ENCODE results near the gene MED26. TPM values are rescaled to one million over a fixed set of nuclear protein-coding genes. Genes with fewer than 3 reads are reported as not detected.

Gene MED26
- total RNA-seq, 2 experiments from 2014 or later = 11.3 to 11.9 TPM

GRCh38 chr19:16621165-16621800, 6.7 kb downstream of the MED26 start:
- intact Hi-C loops (cut with micrococcal nuclease) = no loop called here
- Mint-ChIP-seq H3K4me3 (no peak overlapping the region), H3K36me3 (ENCODE audit: low read depth) (peaks cover 6% of the 10 kb centered on the region), H3K9me3 (no peaks in the 10 kb centered on the region), H3K4me1 (ENCODE audit: low read depth) (peaks cover 70% of the 10 kb centered on the region), H3K27me3 (ENCODE audit: low read depth) (no peaks in the 10 kb centered on the region), H3K27ac (no peak overlapping the region)
- CTCF ChIA-PET = no interaction called here
- DNase-seq = no peak

- peaks cover 5% of the 10 kb centered on the region for H3K36me3 Mint-ChIP-seq (ENCODE audit: low read depth)
- H3K4me3 Mint-ChIP-seq = no peak overlapping the region
- peaks cover 69% of the 10 kb centered on the region for H3K4me1 Mint-ChIP-seq (ENCODE audit: low read depth)
- H3K27ac Mint-ChIP-seq = no peak overlapping the region
- no peaks in the 10 kb centered on the region for H3K27me3 Mint-ChIP-seq (ENCODE audit: low read depth)
- intact Hi-C loops (cut with micrococcal nuclease) = no loop called here
- H3K9me3 Mint-ChIP-seq = no peaks in the 10 kb centered on the region
- CTCF ChIA-PET = no interaction called here
- no peak for DNase-seq
These were observed 7.4 kb downstream of the MED26 start for GRCh38 chr19:16620584-16620983.

GRCh38 chr19:16620018-16620417, 8.0 kb downstream of the MED26 start:
- DNase-seq = no peak
- CTCF ChIA-PET = no interaction called here
- peaks cover 3% of the 10 kb centered on the region for H3K36me3 Mint-ChIP-seq (ENCODE audit: low read depth)
- H3K4me1 Mint-ChIP-seq (ENCODE audit: low read depth) = peaks cover 69% of the 10 kb centered on the region
- no peaks in the 10 kb centered on the region for H3K27me3 Mint-ChIP-seq (ENCODE audit: low read depth)
- intact Hi-C loops (cut with micrococcal nuclease) = no loop called here
- H3K27ac Mint-ChIP-seq = no peak overlapping the region
- H3K4me3 Mint-ChIP-seq = no peak overlapping the region
- no peaks in the 10 kb centered on the region for H3K9me3 Mint-ChIP-seq

- no peak for DNase-seq
- CTCF ChIA-PET = interaction anchor here (1.0 kb wide), 1 partner anchor 79 kb away, joined by 3 read pairs; no protein-coding TSS in a partner anchor
- no peak overlapping the region for H3K4me3 Mint-ChIP-seq
- H3K27ac Mint-ChIP-seq = no peak overlapping the region
- no peaks in the 10 kb centered on the region for H3K27me3 Mint-ChIP-seq (ENCODE audit: low read depth)
- intact Hi-C loops (cut with micrococcal nuclease) = no loop called here
- no peaks in the 10 kb centered on the region for H3K9me3 Mint-ChIP-seq
- H3K4me1 Mint-ChIP-seq (ENCODE audit: low read depth) = peaks cover 66% of the 10 kb centered on the region
- H3K36me3 Mint-ChIP-seq (ENCODE audit: low read depth) = peaks cover 3% of the 10 kb centered on the region
These were observed 8.5 kb downstream of the MED26 start for GRCh38 chr19:16619457-16619856.

GRCh38 chr19:16618248-16618647, 9.8 kb downstream of the MED26 start:
- H3K27ac Mint-ChIP-seq = no peak overlapping the region
- H3K4me1 Mint-ChIP-seq (ENCODE audit: low read depth) = peaks cover 62% of the 10 kb centered on the region
- no peaks in the 10 kb centered on the region for H3K27me3 Mint-ChIP-seq (ENCODE audit: low read depth)
- CTCF ChIA-PET = interaction anchor here (0.6 kb wide), 1 partner anchor 166 kb away, joined by 3 read pairs; no protein-coding TSS in a partner anchor
- intact Hi-C loops (cut with micrococcal nuclease) = no loop called here
- H3K36me3 Mint-ChIP-seq (ENCODE audit: low read depth) = peaks cover 1% of the 10 kb centered on the region
- H3K4me3 Mint-ChIP-seq = no peak overlapping the region
- no peaks in the 10 kb centered on the region for H3K9me3 Mint-ChIP-seq
- DNase-seq = no peak

- no peak overlapping the region for H3K27ac Mint-ChIP-seq
- no peaks in the 10 kb centered on the region for H3K27me3 Mint-ChIP-seq (ENCODE audit: low read depth)
- H3K4me3 Mint-ChIP-seq = no peak overlapping the region
- intact Hi-C loops (cut with micrococcal nuclease) = no loop called here
- peaks cover 1% of the 10 kb centered on the region for H3K36me3 Mint-ChIP-seq (ENCODE audit: low read depth)
- CTCF ChIA-PET = interaction anchor here (1.0 kb wide), 1 partner anchor 28 kb away, joined by 3 read pairs; no protein-coding TSS in a partner anchor
- H3K4me1 Mint-ChIP-seq (ENCODE audit: low read depth) = peaks cover 74% of the 10 kb centered on the region
- no peaks in the 10 kb centered on the region for H3K9me3 Mint-ChIP-seq
- DNase-seq = no peak
These were observed 12.2 kb downstream of the MED26 start for GRCh38 chr19:16615808-16616207.

- Mint-ChIP-seq H3K27ac (peak overlapping the region; percentile 14), H3K27me3 (ENCODE audit: low read depth) (no peaks in the 10 kb centered on the region), H3K4me3 (no peak overlapping the region), H3K9me3 (no peaks in the 10 kb centered on the region), H3K36me3 (ENCODE audit: low read depth) (peaks cover 1% of the 10 kb centered on the region), H3K4me1 (ENCODE audit: low read depth) (peaks cover 75% of the 10 kb centered on the region)
- intact Hi-C loops (cut with micrococcal nuclease) = no loop called here
- CTCF ChIA-PET = no interaction called here
- no peak for DNase-seq
These were observed 13.1 kb downstream of the MED26 start for GRCh38 chr19:16614941-16615340.

- DNase-seq = no peak
- CTCF ChIA-PET = interaction anchor here (0.6 kb wide), 1 partner anchor 49 kb away, joined by 3 read pairs; no protein-coding TSS in a partner anchor
- intact Hi-C loops (cut with micrococcal nuclease) = no loop called here
- peaks cover 66% of the 10 kb centered on the region for H3K4me1 Mint-ChIP-seq (ENCODE audit: low read depth)
- H3K27me3 Mint-ChIP-seq (ENCODE audit: low read depth) = no peaks in the 10 kb centered on the region
- no peak overlapping the region for H3K27ac Mint-ChIP-seq
- H3K36me3 Mint-ChIP-seq (ENCODE audit: low read depth) = peaks cover 1% of the 10 kb centered on the region
- no peak overlapping the region for H3K4me3 Mint-ChIP-seq
- no peaks in the 10 kb centered on the region for H3K9me3 Mint-ChIP-seq
These were observed 14.2 kb downstream of the MED26 start for GRCh38 chr19:16613841-16614240.

- Mint-ChIP-seq H3K36me3 (ENCODE audit: low read depth) (no peaks in the 10 kb centered on the region), H3K4me3 (no peak overlapping the region), H3K27ac (no peak overlapping the region), H3K27me3 (ENCODE audit: low read depth) (no peaks in the 10 kb centered on the region), H3K9me3 (no peaks in the 10 kb centered on the region), H3K4me1 (ENCODE audit: low read depth) (peaks cover 66% of the 10 kb centered on the region)
- intact Hi-C loops (cut with micrococcal nuclease) = no loop called here
- CTCF ChIA-PET = interaction anchor here (0.6 kb wide), 1 partner anchor 49 kb away, joined by 3 read pairs; no protein-coding TSS in a partner anchor
- DNase-seq = no peak
These were observed 15.4 kb downstream of the MED26 start for GRCh38 chr19:16612636-16613035.

- Mint-ChIP-seq H3K27ac (no peak overlapping the region), H3K4me1 (ENCODE audit: low read depth) (peaks cover 53% of the 10 kb centered on the region), H3K36me3 (ENCODE audit: low read depth) (no peaks in the 10 kb centered on the region), H3K27me3 (ENCODE audit: low read depth) (no peaks in the 10 kb centered on the region), H3K9me3 (no peaks in the 10 kb centered on the region), H3K4me3 (no peak overlapping the region)
- no peak for DNase-seq
- intact Hi-C loops (cut with micrococcal nuclease) = no loop called here
- CTCF ChIA-PET = no interaction called here
These were observed 16.9 kb downstream of the MED26 start for GRCh38 chr19:16611121-16611520.

- Mint-ChIP-seq H3K27me3 (ENCODE audit: low read depth) (no peaks in the 10 kb centered on the region), H3K4me1 (ENCODE audit: low read depth) (peaks cover 53% of the 10 kb centered on the region), H3K4me3 (no peak overlapping the region), H3K27ac (no peak overlapping the region), H3K9me3 (no peaks in the 10 kb centered on the region), H3K36me3 (ENCODE audit: low read depth) (no peaks in the 10 kb centered on the region)
- intact Hi-C loops (cut with micrococcal nuclease) = no loop called here
- no peak for DNase-seq
- CTCF ChIA-PET = interaction anchor here (0.6 kb wide), 2 partner anchors 32 to 193 kb away, joined by 3 to 7 read pairs; no protein-coding TSS in a partner anchor
These were observed 18.3 kb downstream of the MED26 start for GRCh38 chr19:16609511-16610200.

GRCh38 chr19:16608290-16608739, 19.7 kb downstream of the MED26 start:
- H3K27ac Mint-ChIP-seq = peak overlapping the region; percentile 3
- CTCF ChIA-PET = no interaction called here

GRCh38 chr19:16607819-16608218, 20.2 kb downstream of the MED26 start:
- H3K36me3 Mint-ChIP-seq (ENCODE audit: low read depth) = no peaks in the 10 kb centered on the region
- H3K27ac Mint-ChIP-seq = peak overlapping the region; percentile 68
- peaks cover 50% of the 10 kb centered on the region for H3K4me1 Mint-ChIP-seq (ENCODE audit: low read depth)
- no peak for DNase-seq
- H3K4me3 Mint-ChIP-seq = no peak overlapping the region
- H3K27me3 Mint-ChIP-seq (ENCODE audit: low read depth) = no peaks in the 10 kb centered on the region
- no peaks in the 10 kb centered on the region for H3K9me3 Mint-ChIP-seq
- CTCF ChIA-PET = no interaction called here
- intact Hi-C loops (cut with micrococcal nuclease) = no loop called here

More at GRCh38 chr19:16608290-16608739, 19.7 kb downstream of the MED26 start:
- intact Hi-C loops (cut with micrococcal nuclease) = no loop called here
- H3K27me3 Mint-ChIP-seq (ENCODE audit: low read depth) = no peaks in the 10 kb centered on the region
- no peaks in the 10 kb centered on the region for H3K9me3 Mint-ChIP-seq
- no peak overlapping the region for H3K4me3 Mint-ChIP-seq
- no peak for DNase-seq
- peaks cover 51% of the 10 kb centered on the region for H3K4me1 Mint-ChIP-seq (ENCODE audit: low read depth)
- no peaks in the 10 kb centered on the region for H3K36me3 Mint-ChIP-seq (ENCODE audit: low read depth)

Measured in activated naive CD4-positive, alpha-beta T cell treated with anti-CD3 and anti-CD28 coated beads for 36 hours (primary cell).